Measurements from ENCODE around the gene PKIG. TPM values are rescaled to one million over a fixed set of nuclear protein-coding genes. Genes with fewer than 3 reads are reported as not detected.
A peak's percentile ranks its signal among the peaks of the same experiment; 100 is the strongest.

PKIG gene
- total and polyA plus RNA-seq, 2 of the 8 experiments (the other 6 are each of a cell fraction or from before 2014, with no cell fraction given) = 26.7 to 34.3 TPM

GRCh38 chr20:44626278-44626677 lies 43.9 kb downstream of the PKIG start:
- DNase-seq (ENCODE audit: low read depth in 1 of 2, low spot score in 2 of 2) (no peak), FAIRE-seq (no peak)
- H3K14ac ChIP-seq (ENCODE audit: insufficient read length) = no peak overlapping the region
- no peak overlapping the region for H3K56ac ChIP-seq (replicated peaks; ENCODE audit: insufficient read length, low read depth, low read length)
- no peaks in the 10 kb centered on the region for H3K9me3 ChIP-seq (ENCODE audit: insufficient read depth in 2 of 2, low read depth in 1 of 2, low read length in 1 of 2)
- no peak overlapping the region for H2AFZ ChIP-seq (ENCODE audit: low read length)
- H2BK20ac ChIP-seq (ENCODE audit: low read length) = no peak overlapping the region
- peaks cover 0 to 5% (median 0%) of the 10 kb centered on the region in 4 experiments; a peak in 2 of 8 replicates for H3K36me3 ChIP-seq (ENCODE audit: control insufficient read depth in 2 of 4, insufficient read depth in 4 of 4, low read length in 3 of 4)
- H4K5ac ChIP-seq (ENCODE audit: insufficient read length, low read depth, low read length) = no peak overlapping the region
- H3K4me3 ChIP-seq (ENCODE audit: extremely low read depth in 1 of 4, insufficient read depth in 2 of 4, low read depth in 3 of 4, low read length in 4 of 4) = no peak overlapping the region
- H2AK5ac ChIP-seq (ENCODE audit: low read depth, low read length) = no peak overlapping the region
- WGBS, 2 experiments (ENCODE audit: extremely low coverage in 1 of 2, insufficient coverage in 1 of 2, insufficient read length in 1 of 2, insufficient replicate concordance in 2 of 2, low coverage in 1 of 2, low lambda C conversion rate in 2 of 2, missing lambda C conversion rate in 1 of 2) = 86% methylated on average over 7 of the region's 7 CpGs; no CpG with 5 or more reads in 1 of the 2 experiments
- H3K23me2 ChIP-seq (ENCODE audit: low read depth, low read length) = no peaks in the 10 kb centered on the region
- TF ChIP-seq SAP30 (IDR thresholded peaks at IDR 0.05; ENCODE audit: insufficient read depth, insufficient replicate concordance, low read length) (no peak), RXRA (IDR thresholded peaks at IDR 0.05; ENCODE audit: insufficient read depth, low read depth, low read length) (no peak)
- no peak overlapping the region for H3K27ac ChIP-seq (ENCODE audit: low read depth, low read length)
- peaks cover 0 to 3% (median 0%) of the 10 kb centered on the region in 4 experiments; a peak in 3 of 7 replicates for H3K4me1 ChIP-seq (replicated peaks in 1 of 4; ENCODE audit: control insufficient read depth in 3 of 4, insufficient read depth in 4 of 4, low read length in 3 of 4)
- H2BK120ac ChIP-seq (replicated peaks; ENCODE audit: low read depth, low read length) = no peak overlapping the region
- H2BK12ac ChIP-seq (ENCODE audit: low read depth, low read length) = no peak overlapping the region
- no peak overlapping the region for H2BK5ac ChIP-seq (ENCODE audit: low read depth, low read length)
- H3K4ac ChIP-seq (replicated peaks; ENCODE audit: insufficient read length, low read depth, low read length) = no peak overlapping the region
- ChIA-PET CTCF (ENCODE audit: partially characterized antibody) (interaction anchor here (1.4 kb wide), 3 partner anchors 8 to 141 kb away, joined by 3 to 5 read pairs (median 3); no protein-coding TSS in a partner anchor), POLR2A (ENCODE audit: partially characterized antibody) (interaction anchor here (0.7 to 1.9 kb wide), 2 partner anchors 9 to 10 kb away, joined by 3 to 6 read pairs; no protein-coding TSS in a partner anchor)
- H3K27me3 ChIP-seq (replicated peaks in 1 of 4; ENCODE audit: control insufficient read depth in 3 of 4, extremely low read depth in 1 of 4, insufficient read depth in 3 of 4, low read length in 3 of 4) = no peaks in the 10 kb centered on the region
- no peaks in the 10 kb centered on the region for H3K79me2 ChIP-seq (ENCODE audit: control insufficient read depth in 1 of 2, insufficient read depth in 2 of 2, low read length in 2 of 2)
- H3K4me2 ChIP-seq (ENCODE audit: insufficient read depth in 1 of 2, low read depth in 2 of 2, low read length in 2 of 2) = no peak overlapping the region
- no peak overlapping the region for H4K91ac ChIP-seq (replicated peaks; ENCODE audit: insufficient read length, low read length)
- H4K20me1 ChIP-seq (replicated peaks in 1 of 2; ENCODE audit: control insufficient read depth in 1 of 2, insufficient read depth in 2 of 2, low read length in 2 of 2) = peaks cover 0 to 7% of the 10 kb centered on the region in 2 experiments
- no peaks in the 10 kb centered on the region; the same call in 1 of the 2 replicates for H3K79me1 ChIP-seq (ENCODE audit: low read depth, low read length)
- H2BK15ac ChIP-seq (ENCODE audit: low read length) = no peak overlapping the region
- H3K23ac ChIP-seq (ENCODE audit: insufficient read length) = no peak overlapping the region
- no peak overlapping the region for H3K18ac ChIP-seq (ENCODE audit: extremely low read depth, low read length)
- 0 out of 2 replicates have a peak overlapping the region, but pooled peaks have one; percentile 31 for H4K8ac ChIP-seq (ENCODE audit: extremely low read depth, insufficient read depth, low read length)
- H3K9ac ChIP-seq (replicated peaks in 1 of 4; ENCODE audit: extremely low read depth in 1 of 4, low read depth in 3 of 4, low read length in 3 of 4) = no peak overlapping the region
